ENCODE results near the gene EIF4E2.

Gene EIF4E2

GRCh38 chr2:232545511-232546375 is 4.7 kb upstream of the EIF4E2 start:
- Histone ChIP-seq H2AFZ (ENCODE audit: low read length) (no peak overlapping the region), H3K27me3 (replicated peaks; ENCODE audit: insufficient read depth, low read length) (no peaks in the 10 kb centered on the region), H3K79me2 (ENCODE audit: low read length) (peaks cover 10% of the 10 kb centered on the region), H3K36me3 (replicated peaks; ENCODE audit: insufficient read depth, low read length) (no peaks in the 10 kb centered on the region), H3K9me2 (replicated peaks; ENCODE audit: insufficient read depth, low read length) (no peaks in the 10 kb centered on the region), H3K9ac (ENCODE audit: low read length) (no peak overlapping the region), H4K20me1 (ENCODE audit: insufficient read depth, low read length) (no peaks in the 10 kb centered on the region), H3K4me3 (ENCODE audit: low read length) (no peak overlapping the region), H3K4me1 (ENCODE audit: low read length) (no peaks in the 10 kb centered on the region), H3K27ac (ENCODE audit: low read length) (no peak overlapping the region), H3F3A (ENCODE audit: insufficient read depth, low read length) (no peaks in the 10 kb centered on the region; the same call in 1 of the 2 replicates), H3K9me3 (replicated peaks; ENCODE audit: insufficient read depth, low read length) (no peaks in the 10 kb centered on the region), H3K4me2 (ENCODE audit: low read depth, low read length) (no peak overlapping the region)
- TF ChIP-seq EZH2phosphoT487 (IDR thresholded peaks at IDR 0.05; ENCODE audit: low read length) (no peak), EZH2 (optimal IDR thresholded peaks at IDR 0.05; ENCODE audit: low read depth, low read length) (no peak), CTCF (IDR thresholded peaks at IDR 0.05; ENCODE audit: low read length) (no peak)
- no peak for DNase-seq

DNA sequence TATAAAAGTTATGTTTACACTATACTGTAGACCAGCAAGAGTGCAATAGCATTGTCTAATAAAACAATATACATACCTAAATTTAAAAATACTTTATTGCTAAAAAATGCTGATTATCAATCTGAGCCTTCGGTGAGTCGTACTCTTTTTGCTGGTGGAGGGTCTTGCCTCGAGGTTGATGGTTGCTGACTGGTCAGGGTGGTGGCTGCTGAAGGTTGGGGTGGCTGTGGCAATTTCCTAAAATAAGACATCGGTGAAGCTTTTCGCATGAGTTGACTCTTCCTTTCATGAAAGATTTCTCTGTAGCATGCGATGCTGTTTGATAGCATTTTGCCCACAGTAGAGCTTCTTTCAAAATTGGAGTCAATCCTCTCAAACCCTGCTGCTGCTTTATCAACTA is 2.5 kb upstream of the EIF4E2 start:
- no peaks in the 10 kb centered on the region for H3K9me2 ChIP-seq (replicated peaks; ENCODE audit: insufficient read depth, low read length)
- H3K4me3 ChIP-seq (ENCODE audit: low read length): no peak overlapping the region
- H3F3A ChIP-seq (ENCODE audit: insufficient read depth, low read length): no peaks in the 10 kb centered on the region; the same call in 1 of the 2 replicates
- TF ChIP-seq EZH2phosphoT487 (IDR thresholded peaks at IDR 0.05; ENCODE audit: low read length): no peak
- no peak for TF ChIP-seq CTCF (IDR thresholded peaks at IDR 0.05; ENCODE audit: low read length)
- TF ChIP-seq EZH2 (optimal IDR thresholded peaks at IDR 0.05; ENCODE audit: low read depth, low read length): no peak
- no peaks in the 10 kb centered on the region for H3K9me3 ChIP-seq (replicated peaks; ENCODE audit: insufficient read depth, low read length)
- H3K4me2 ChIP-seq (ENCODE audit: low read depth, low read length): no peak overlapping the region
- H3K9ac ChIP-seq (ENCODE audit: low read length): no peak overlapping the region
- H3K27me3 ChIP-seq (replicated peaks; ENCODE audit: insufficient read depth, low read length): no peaks in the 10 kb centered on the region
- H3K79me2 ChIP-seq (ENCODE audit: low read length): peaks cover 33% of the 10 kb centered on the region
- H2AFZ ChIP-seq (ENCODE audit: low read length): no peak overlapping the region
- H3K36me3 ChIP-seq (replicated peaks; ENCODE audit: insufficient read depth, low read length): no peaks in the 10 kb centered on the region
- no peaks in the 10 kb centered on the region for H4K20me1 ChIP-seq (ENCODE audit: insufficient read depth, low read length)
- no peak overlapping the region for H3K27ac ChIP-seq (ENCODE audit: low read length)
- DNase-seq: no peak
- H3K4me1 ChIP-seq (ENCODE audit: low read length): peaks cover 6% of the 10 kb centered on the region; the same call in 1 of the 2 replicates

DNA sequence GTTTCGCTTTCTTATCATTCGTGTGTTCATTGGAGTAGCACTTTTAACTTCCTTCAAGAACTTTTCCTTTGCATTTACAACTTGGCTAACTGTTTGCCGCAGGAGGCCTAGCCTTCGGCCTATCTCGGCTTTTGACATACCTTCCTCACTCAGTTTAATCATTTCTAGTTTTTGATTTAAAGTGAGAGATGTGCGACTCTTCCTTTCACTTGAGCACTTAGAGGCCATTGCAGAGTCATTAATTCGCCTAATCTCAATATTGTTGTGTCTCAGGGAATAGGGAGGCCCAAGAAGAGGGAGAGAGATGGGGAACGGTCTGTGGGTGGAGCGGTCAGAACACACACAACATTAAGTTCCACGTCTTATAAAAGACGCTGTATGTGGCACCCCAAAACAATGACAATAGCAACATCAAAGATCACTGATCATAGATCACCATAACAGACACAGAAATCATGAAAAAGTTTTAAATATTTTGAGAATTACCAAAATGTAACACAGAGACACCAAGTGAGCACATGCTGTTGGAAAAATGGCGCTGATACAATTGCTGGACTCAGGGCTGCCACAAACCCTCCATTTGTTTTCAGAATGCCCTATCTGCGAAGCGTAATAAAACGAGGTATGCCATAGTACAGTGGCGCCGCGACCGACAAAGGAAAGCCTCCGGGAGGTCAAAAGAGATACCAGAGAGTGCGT is 685 bp upstream of the EIF4E2 start:
- Histone ChIP-seq H3K79me2 (ENCODE audit: low read length) (peaks cover 51% of the 10 kb centered on the region), H3F3A (ENCODE audit: insufficient read depth, low read length) (no peaks in the 10 kb centered on the region; the same call in none of the 2 replicates), H3K9ac (ENCODE audit: low read length) (peak overlapping the region; percentile 97), H3K4me2 (ENCODE audit: low read depth, low read length) (peak overlapping the region; percentile 79), H3K9me2 (replicated peaks; ENCODE audit: insufficient read depth, low read length) (no peaks in the 10 kb centered on the region), H3K27me3 (replicated peaks; ENCODE audit: insufficient read depth, low read length) (no peaks in the 10 kb centered on the region), H3K9me3 (replicated peaks; ENCODE audit: insufficient read depth, low read length) (no peaks in the 10 kb centered on the region), H2AFZ (ENCODE audit: low read length) (peak overlapping the region; percentile 83), H3K4me1 (ENCODE audit: low read length) (peaks cover 6% of the 10 kb centered on the region; the same call in 1 of the 2 replicates), H3K4me3 (ENCODE audit: low read length) (peak overlapping the region; percentile 75), H4K20me1 (ENCODE audit: insufficient read depth, low read length) (no peaks in the 10 kb centered on the region), H3K27ac (ENCODE audit: low read length) (peak overlapping the region; percentile 89; the same call in 1 of the 2 replicates), H3K36me3 (replicated peaks; ENCODE audit: insufficient read depth, low read length) (no peaks in the 10 kb centered on the region)
- DNase-seq: no peak
- no peak for TF ChIP-seq EZH2phosphoT487 (IDR thresholded peaks at IDR 0.05; ENCODE audit: low read length)
- TF ChIP-seq CTCF (IDR thresholded peaks at IDR 0.05; ENCODE audit: low read length): no peak
- no peak for TF ChIP-seq EZH2 (optimal IDR thresholded peaks at IDR 0.05; ENCODE audit: low read depth, low read length)
